Panc1 (cell line): ENCODE measurements around the gene NT5DC3. TPM values are rescaled to one million over a fixed set of nuclear protein-coding genes. Genes with fewer than 3 reads are reported as not detected.
A peak's percentile ranks its signal among the peaks of the same experiment; 100 is the strongest.

Experiments
- ATAC-seq: fragments of 200-7000 bp; cut with Tn5 transposase; 2 replicates; pipeline ENCODE4 v1.9.1; 2020; ENCODE audit warnings: mild to moderate bottlenecking, moderate library complexity
- BruUV-seq: library from RNA; stranded (reverse); fragments of 400-500 nt; replicated peaks from 2 replicates; lab custom pipeline; 2021; lab: Mats Ljungman, UMichigan
- CTCF ChIA-PET: fragments of 300-600 bp; sonication (Branson Sonifier 250); formaldehyde crosslinking; loops from one replicate; lab custom pipeline; 2022; ENCODE audit warnings: antibody characterized with exemption; lab: Charles Lee
- POLR2A ChIA-PET: fragments of 300-600 bp; sonication (Branson Sonifier 250); formaldehyde crosslinking; loops from one replicate; lab custom pipeline; 2022; ENCODE audit warnings: antibody characterized with exemption; lab: Charles Lee
- DNase-seq: peaks from one replicate; pipeline ENCODE4 v3.0.0-alpha.2; 2010; ENCODE audit warnings: low read depth, low spot score
- H3K27ac ChIP-seq: 2 replicates; pipeline ENCODE4 v1.5.1; 2011; ENCODE audit warnings: mild to moderate bottlenecking, low read length, inconsistent platforms
- H3K27me3 ChIP-seq: fragments of 200-500 bp; sonication (Bioruptor generic); 2 replicates; pipeline ENCODE4 v1.6.0; 2014; ENCODE audit warnings: low read length, inconsistent platforms; ENCODE audit not compliant: control insufficient read depth, insufficient read depth
- H3K36me3 ChIP-seq: fragments of 200-500 bp; sonication (Bioruptor generic); 2 replicates; pipeline ENCODE4 v1.5.1; 2014; ENCODE audit warnings: inconsistent platforms, mild to moderate bottlenecking, low read length, moderate library complexity; ENCODE audit not compliant: control insufficient read depth, insufficient read depth
- H3K4me1 ChIP-seq: 2 replicates; pipeline ENCODE4 v1.5.1; 2011; ENCODE audit warnings: inconsistent platforms, mild to moderate bottlenecking, low read length, moderate library complexity; ENCODE audit not compliant: control insufficient read depth, insufficient read depth
- H3K4me3 ChIP-seq, 2 experiments: 2 replicates each; pipeline ENCODE4 v1.5.1; 2011 to 2012; ENCODE audit warnings: low read depth in 2 of 2, low read length in 2 of 2, mild to moderate bottlenecking in 2 of 2, inconsistent platforms in 1 of 2, moderate library complexity in 1 of 2
- H3K9me3 ChIP-seq: fragments of 200-500 bp; sonication (Bioruptor generic); 2 replicates; pipeline ENCODE4 v1.5.1; 2014; ENCODE audit warnings: low read depth, mild to moderate bottlenecking, inconsistent platforms, low read length, moderate library complexity; ENCODE audit not compliant: control insufficient read depth, insufficient read depth
- CTCF ChIP-seq: fragments of 450-650 bp; IDR thresholded peaks from 2 replicates; pipeline ENCODE4 v1.5.1; 2017; ENCODE audit warnings: mild to moderate bottlenecking
- POLR2AphosphoS5 ChIP-seq: IDR thresholded peaks from 2 replicates; pipeline ENCODE4 v1.6.1; 2012; ENCODE audit warnings: mild to moderate bottlenecking, low read depth, low read length, moderate library complexity
- REST ChIP-seq, 2 experiments: IDR thresholded peaks; 2 replicates each; pipeline ENCODE4 v1.6.1; 2011 to 2012; ENCODE audit warnings: low read depth in 2 of 2, control low read depth in 1 of 2, low read length in 1 of 2, mild to moderate bottlenecking in 1 of 2, moderate library complexity in 1 of 2; ENCODE audit not compliant: insufficient read depth in 1 of 2
- SIN3A ChIP-seq: IDR thresholded peaks from 2 replicates; pipeline ENCODE4 v1.6.1; 2012; ENCODE audit warnings: low read depth, mild to moderate bottlenecking, low read length, moderate library complexity, borderline replicate concordance; ENCODE audit not compliant: insufficient read depth
- TCF7L2 ChIP-seq: IDR thresholded peaks from 2 replicates; pipeline ENCODE4 v1.6.1; 2011; ENCODE audit warnings: mild to moderate bottlenecking, low read depth, low read length, inconsistent platforms
- in situ Hi-C: cut with HindIII; loops from 2 replicates; pipeline ENCODE4 v1.10.0; 2016; ENCODE audit warnings: low sequenced_read_pairs, low pct_unique_long_range_greater_than_20kb
- intact Hi-C: fragments of 100-400 bp; cut with micrococcal nuclease; formaldehyde crosslinking; loops from one replicate; pipeline ENCODE4 v1.10.0; 2022; ENCODE audit not compliant: unreplicated experiment
- total RNA-seq: library from RNA; stranded (reverse); gene quantifications from one replicate; pipeline ENCODE4 v1.2.1, GENCODE V29; 2021; ENCODE audit not compliant: unreplicated experiment

NT5DC3 gene
- total RNA-seq, 1 experiment from 2014 or later = 24.9 TPM

GRCh38 chr12:103848143-103848542 lies 7.1 kb upstream of the NT5DC3 start:
- ATAC-seq (no peak), DNase-seq (no peak)
- TF ChIP-seq TCF7L2 (no peak), REST (IDR thresholded peaks at IDR 0.05; ENCODE audit: insufficient read depth in 1 of 2, low read depth in 2 of 2, low read length in 1 of 2) (no peak), CTCF (no peak), SIN3A (no peak), POLR2AphosphoS5 (no peak)
- H3K27ac ChIP-seq = no peak overlapping the region
- peaks cover 4% of the 10 kb centered on the region; the same call in 1 of the 2 replicates for H3K4me1 ChIP-seq
- in situ Hi-C loops (no loop called here), intact Hi-C loops (no loop called here)
- BruUV-seq = no TSS peak
- ChIA-PET POLR2A (no interaction called here), CTCF (no interaction called here)
- H3K27me3 ChIP-seq = no peaks in the 10 kb centered on the region
- H3K4me3 ChIP-seq = no peak overlapping the region
- no peaks in the 10 kb centered on the region for H3K36me3 ChIP-seq
- no peaks in the 10 kb centered on the region for H3K9me3 ChIP-seq

GRCh38 chr12:103846415-103846814 lies 5.4 kb upstream of the NT5DC3 start:
- Histone ChIP-seq H3K4me3 (no peak overlapping the region), H3K4me1 (peaks cover 10% of the 10 kb centered on the region), H3K27ac (peak overlapping the region; percentile 7; the same call in 1 of the 2 replicates), H3K27me3 (no peaks in the 10 kb centered on the region), H3K9me3 (no peaks in the 10 kb centered on the region), H3K36me3 (no peaks in the 10 kb centered on the region)
- no peak for ATAC-seq
- TF ChIP-seq CTCF (no peak), POLR2AphosphoS5 (no peak), TCF7L2 (no peak), REST (IDR thresholded peaks at IDR 0.05; ENCODE audit: insufficient read depth in 1 of 2, low read depth in 2 of 2, low read length in 1 of 2) (no peak)
- in situ Hi-C loops = no loop called here
- intact Hi-C loops = no loop called here
- BruUV-seq = no TSS peak
- ChIA-PET POLR2A (no interaction called here), CTCF (no interaction called here)
- no peak for DNase-seq
